K562 (cell line): ENCODE measurements around the gene SIK3. TPM values are rescaled to one million over a fixed set of nuclear protein-coding genes. Genes with fewer than 3 reads are reported as not detected.

Experiments
- ATAC-seq: fragments of 200-7000 bp; cut with Tn5 transposase; 3 replicates; pipeline ENCODE4 v1.9.1; 2020; ENCODE audit warnings: moderate library complexity
- BruUV-seq: library from RNA; stranded (reverse); fragments of 400-500 nt; replicated peaks from 2 replicates; lab custom pipeline; 2021; lab: Mats Ljungman, UMichigan
- CTCF ChIA-PET: fragments of 300-600 bp; formaldehyde crosslinking; extraction: SDS; loops from one replicate; lab custom pipeline; 2021; ENCODE audit warnings: low intra/inter-chr PET ratio; lab: Yijun Ruan, JAX
- POLR2A ChIA-PET: fragments of 300-600, 350-650 bp; sonication (Branson Sonifier 250); formaldehyde crosslinking; extraction: SDS; loops from one replicate; lab custom pipeline; 2021; ENCODE audit warnings: antibody characterized with exemption, inconsistent platforms; lab: Yijun Ruan, JAX
- DNase-seq, 4 experiments: peaks; one replicate each; pipeline versions ENCODE4 v3.0.0 to v3.0.0-alpha.2; 2011 to 2018; ENCODE audit warnings: low spot score in 3 of 4, mixed read lengths in 3 of 4; ENCODE audit errors: extremely low read depth in 1 of 4
- FAIRE-seq: peaks from 2 replicates; lab custom pipeline; 2011; peaks lifted over from hg19 to GRCh38; lab: Jason Lieb, UNC
- H2AFZ ChIP-seq: 2 replicates; pipeline ENCODE4 v1.6.0; 2011; ENCODE audit warnings: low read depth, low read length, control low read depth, inconsistent platforms
- H3K27ac ChIP-seq: fragments of 200-600 bp; 3 replicates; pipeline ENCODE4 v1.8.0; 2011; ENCODE audit warnings: low read depth, mild to moderate bottlenecking, control low read depth, inconsistent platforms, low read length, moderate library complexity, mixed read lengths; ENCODE audit errors: extremely low read depth
- H3K27me3 ChIP-seq, 2 experiments: fragments of 300-600 bp in 1 of 2; 2 replicates in 1 of 2; 3 replicates in 1 of 2; pipeline versions ENCODE4 v1.6.0 to v1.8.0; 2011; ENCODE audit warnings: inconsistent platforms in 2 of 2, low read length in 2 of 2, mild to moderate bottlenecking in 1 of 2, mixed read lengths in 1 of 2, moderate library complexity in 1 of 2; ENCODE audit not compliant: control insufficient read depth in 2 of 2, insufficient read depth in 2 of 2
- H3K36me3 ChIP-seq: fragments of 300-600 bp; 3 replicates; pipeline ENCODE4 v1.8.0; 2011; ENCODE audit warnings: mild to moderate bottlenecking, low read length, inconsistent platforms; ENCODE audit not compliant: control insufficient read depth, insufficient read depth
- H3K4me1 ChIP-seq, 2 experiments: fragments of 200-600 bp in 1 of 2; replicated peaks in 1 of 2; 2 replicates in 1 of 2; 3 replicates in 1 of 2; pipeline versions ENCODE4 v1.5.1 to v1.8.0; 2011; ENCODE audit warnings: inconsistent platforms in 2 of 2, low read length in 2 of 2, mild to moderate bottlenecking in 1 of 2, mixed read lengths in 1 of 2, moderate library complexity in 1 of 2; ENCODE audit not compliant: control insufficient read depth in 2 of 2, insufficient read depth in 2 of 2
- H3K4me2 ChIP-seq: 2 replicates; pipeline ENCODE4 v1.6.1; 2011; ENCODE audit warnings: low read length, control low read depth, inconsistent platforms, mixed read lengths; ENCODE audit not compliant: insufficient read depth
- H3K4me3 ChIP-seq: fragments of 200-600 bp; sonication (generic), shearing (Covaris generic); 2 replicates; pipeline ENCODE4 v1.5.1; 2016; ENCODE audit warnings: control low read depth, inconsistent platforms
- H3K79me2 ChIP-seq: fragments of 200-600 bp; 3 replicates; pipeline ENCODE4 v1.8.0; 2011; ENCODE audit warnings: low read length, inconsistent platforms; ENCODE audit not compliant: control insufficient read depth, insufficient read depth
- H3K9ac ChIP-seq, 2 experiments: 2 replicates each; pipeline versions ENCODE4 v1.6.0 to v1.6.1; 2011; ENCODE audit warnings: low read depth in 2 of 2, low read length in 2 of 2, control low read depth in 1 of 2, inconsistent platforms in 1 of 2, mild to moderate bottlenecking in 1 of 2, mixed read lengths in 1 of 2; ENCODE audit not compliant: insufficient read depth in 1 of 2
- H3K9me1 ChIP-seq: one replicate; pipeline ENCODE4 v1.6.0; 2011; ENCODE audit warnings: inconsistent platforms, mild to moderate bottlenecking, low read length, moderate library complexity; ENCODE audit not compliant: control insufficient read depth, insufficient read depth
- H3K9me3 ChIP-seq: replicated peaks from 2 replicates; pipeline ENCODE4 v1.5.1; 2011; ENCODE audit warnings: low read depth, low read length, inconsistent platforms; ENCODE audit not compliant: control insufficient read depth, insufficient read depth
- H4K20me1 ChIP-seq: replicated peaks from 2 replicates; pipeline ENCODE4 v1.6.1; 2011; ENCODE audit warnings: low read length, inconsistent platforms, mixed read lengths; ENCODE audit not compliant: control insufficient read depth, insufficient read depth
- NFIC ChIP-seq: fragments of 450-650 bp; IDR thresholded peaks from 2 replicates; pipeline ENCODE4 v1.6.1; 2017; ENCODE audit warnings: mild to moderate bottlenecking, inconsistent platforms
- PBX2 ChIP-seq, 2 experiments: IDR thresholded peaks in 1 of 2; conservative IDR thresholded peaks in 1 of 2; 2 replicates each; pipeline ENCODE4 v1.6.1; 2016; ENCODE audit warnings: low read depth in 2 of 2, mild to moderate bottlenecking in 1 of 2, missing compliant biosample characterization in 1 of 2, missing genetic modification characterization in 1 of 2, moderate library complexity in 1 of 2
- SMARCA4 ChIP-seq: fragments of 450-650 bp; IDR thresholded peaks from 2 replicates; pipeline ENCODE4 v1.6.1; 2016
- ZBTB8A ChIP-seq: fragments of 450-650 bp; IDR thresholded peaks from 2 replicates; pipeline ENCODE4 v1.6.1; 2018; ENCODE audit warnings: mild to moderate bottlenecking, moderate library complexity; ENCODE audit not compliant: partially characterized antibody
- WGBS: fragments of 100-300 bp; shearing (Covaris generic); methylation state at CpG from one replicate; pipeline ENCODE4 v1.1.6; 2016; ENCODE audit warnings: low coverage, mixed read lengths; ENCODE audit not compliant: insufficient coverage; ENCODE audit errors: missing lambda C conversion rate; 5-methylcytosine and 5-hydroxymethylcytosine counted together
- in situ Hi-C: fragments of 300-500 bp; cut with MboI; formaldehyde crosslinking; loops from 4 replicates; pipeline ENCODE4 v1.15.0; 2018; ENCODE audit warnings: inconsistent platforms, mixed read lengths
- intact Hi-C: fragments of 100-400 bp; cut with micrococcal nuclease; formaldehyde crosslinking; loops from 2 replicates; pipeline ENCODE4 v1.14.2; 2022
- polyA plus RNA-seq, 8 experiments: library from polyadenylated mRNA; depleted of rRNA in 4 of 8; stranded (reverse) in 5 of 8; unstranded in 3 of 8; fragments of >200 nt; fragmentation: Nextera tagmentation in 2 of 8; fragmentation: Illumina TruSeq in 1 of 8; extraction: Ambion mirVana in 2 of 8; extraction: Trizol in 1 of 8; gene quantifications; 2 replicates each; pipeline versions ENCODE4 v1.2.1 to v1.2.3, GENCODE V29; 2011 to 2014; ENCODE audit warnings: inconsistent platforms in 1 of 8, missing spikeins in 1 of 8
- total RNA-seq, 7 experiments: library from RNA; depleted of rRNA in 6 of 7; stranded (reverse); fragments of >200 nt in 6 of 7; fragmentation: Illumina TruSeq in 2 of 7; extraction: Trizol in 2 of 7; gene quantifications; 2 replicates each; pipeline versions ENCODE4 v1.2.1 to v1.2.3, GENCODE V29; 2011 to 2021; ENCODE audit warnings: low replicate concordance in 1 of 7

SIK3 gene
- total and polyA plus RNA-seq, 9 of the 15 experiments (the other 6 are each of a cell fraction or from before 2014, with no cell fraction given): 1.6 to 21.6 (median 8.0) TPM

DNA sequence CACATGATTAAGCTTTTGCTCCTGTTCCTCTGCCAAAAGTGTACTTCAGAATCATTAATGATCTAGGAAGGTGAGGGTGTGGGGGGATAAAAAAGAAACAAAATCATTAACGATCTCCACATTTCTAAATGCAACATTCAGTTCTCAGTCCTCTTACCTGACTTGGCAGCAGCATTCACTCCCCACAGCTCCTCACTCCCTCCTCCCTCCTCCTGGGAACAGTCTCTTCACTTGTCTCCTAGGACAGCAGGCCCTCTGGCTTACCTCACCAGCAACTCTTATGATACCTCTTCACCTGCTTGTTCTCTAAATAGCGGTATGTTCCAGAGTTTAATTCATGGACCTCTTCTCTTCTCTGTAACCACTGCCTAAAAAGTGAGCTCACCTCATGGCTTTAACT is 204.3 kb downstream of the SIK3 start:
- H3K4me2 ChIP-seq: no peak overlapping the region
- H4K20me1 ChIP-seq: no peaks in the 10 kb centered on the region
- H3K4me1 ChIP-seq: no peaks in the 10 kb centered on the region
- TF ChIP-seq PBX2 (CRISPR knock-in tag; IDR thresholded peaks at IDR 0.05; ENCODE audit: low read depth): no peak
- no peak for TF ChIP-seq PBX2 (tag; conservative IDR thresholded peaks at IDR 0.05; ENCODE audit: low read depth)
- no peak for TF ChIP-seq ZBTB8A
- no peak for TF ChIP-seq SMARCA4
- no peak for TF ChIP-seq NFIC
- TF ChIP-seq, all 486 proteins: peak for 0
- intact Hi-C loops: no loop called here
- ATAC-seq (no peak), DNase-seq (no peak), FAIRE-seq (no peak)
- no peaks in the 10 kb centered on the region for H3K9me1 ChIP-seq
- H3K36me3 ChIP-seq: peaks cover 34% of the 10 kb centered on the region
- no peaks in the 10 kb centered on the region for H3K27me3 ChIP-seq
- no peak overlapping the region for H3K9ac ChIP-seq
- H3K79me2 ChIP-seq: no peaks in the 10 kb centered on the region
- CTCF ChIA-PET: interaction anchor here (1.0 to 1.9 kb wide), 2 partner anchors 14 to 212 kb away, joined by 3 to 9 read pairs; no protein-coding TSS in a partner anchor
- WGBS: 85% methylated on average over 2 of the region's 2 CpGs
- in situ Hi-C loops: no loop called here
- BruUV-seq: no TSS peak
- POLR2A ChIA-PET: interaction anchor here (1.0 kb wide), 1 partner anchor 9 kb away, joined by 4 read pairs; no protein-coding TSS in a partner anchor
- no peak overlapping the region for H3K4me3 ChIP-seq
- H3K9me3 ChIP-seq: no peaks in the 10 kb centered on the region
- no peak overlapping the region for H3K27ac ChIP-seq
- no peak overlapping the region for H2AFZ ChIP-seq
